HepG2 (cell line): ENCODE data around the gene IQCK. TPM values are rescaled to one million over a fixed set of nuclear protein-coding genes. Genes with fewer than 3 reads are reported as not detected.
A peak's percentile ranks its signal among the peaks of the same experiment; 100 is the strongest.

Source experiments
- ATM ChIP-seq: fragments of 450-650 bp; IDR thresholded peaks from 2 replicates; pipeline ENCODE4 v1.7.1; 2017; ENCODE audit warnings: mild to moderate bottlenecking, borderline replicate concordance
- BRCA1 ChIP-seq: sonication (generic); formaldehyde crosslinking; IDR thresholded peaks from 2 replicates; pipeline ENCODE4 v1.4.0; 2020; ENCODE audit warnings: missing genetic modification reagents
- BRD4 ChIP-seq: sonication (generic); formaldehyde crosslinking; IDR thresholded peaks from 2 replicates; pipeline ENCODE4 v1.4.0; 2020; ENCODE audit warnings: missing genetic modification reagents
- FOXA1 ChIP-seq, 2 experiments: fragments of 450-650 bp in 1 of 2; sonication (generic) in 1 of 2; formaldehyde crosslinking in 1 of 2; IDR thresholded peaks; 2 replicates each; pipeline versions ENCODE4 v1.4.0 to v1.6.1; 2016 to 2020; ENCODE audit warnings: missing genetic modification reagents in 1 of 2
- FOXJ3 ChIP-seq: sonication (generic); formaldehyde crosslinking; IDR thresholded peaks from 2 replicates; pipeline ENCODE4 v1.4.0; 2020; ENCODE audit warnings: missing genetic modification reagents, mild to moderate bottlenecking, borderline replicate concordance
- HOXA5 ChIP-seq: sonication (generic); formaldehyde crosslinking; IDR thresholded peaks from 2 replicates; pipeline ENCODE4 v1.4.0; 2020; ENCODE audit warnings: missing genetic modification reagents
- NCOR1 ChIP-seq: fragments of 200-600 bp; sonication (generic); IDR thresholded peaks from 2 replicates; pipeline ENCODE4 v1.7.0; 2017; ENCODE audit warnings: antibody characterized with exemption, low read length, borderline replicate concordance
- SALL1 ChIP-seq: sonication (generic); formaldehyde crosslinking; IDR thresholded peaks from 2 replicates; pipeline ENCODE4 v1.8.0; 2022; ENCODE audit warnings: mild to moderate bottlenecking, missing genetic modification reagents
- SIX4 ChIP-seq: sonication (generic); formaldehyde crosslinking; IDR thresholded peaks from 2 replicates; pipeline ENCODE4 v1.4.0; 2020; ENCODE audit warnings: missing genetic modification reagents
- SMC3 ChIP-seq: IDR thresholded peaks from 2 replicates; pipeline ENCODE4 v1.6.1; 2011; ENCODE audit warnings: low read length, improper control_type of control experiment
- SRSF4 ChIP-seq: fragments of 200-400 bp; formaldehyde crosslinking; IDR thresholded peaks from one replicate; pipeline ENCODE4 v1.6.1; 2018; ENCODE audit warnings: mild to moderate bottlenecking, low read depth, low read length, moderate library complexity; ENCODE audit not compliant: poor library complexity, severe bottlenecking
- SRY ChIP-seq: sonication (generic); formaldehyde crosslinking; IDR thresholded peaks from 2 replicates; pipeline ENCODE4 v1.8.0; 2022; ENCODE audit warnings: mild to moderate bottlenecking, missing genetic modification reagents
- ZBTB38 ChIP-seq: sonication (generic); formaldehyde crosslinking; IDR thresholded peaks from 2 replicates; pipeline ENCODE4 v1.5.1; 2020; ENCODE audit warnings: mild to moderate bottlenecking, missing genetic modification reagents
- ZKSCAN1 ChIP-seq: fragments of 150-350 bp; IDR thresholded peaks from 2 replicates; pipeline ENCODE4 v1.6.1; 2014; ENCODE audit warnings: low read length
- ZMAT5 ChIP-seq: sonication (generic); formaldehyde crosslinking; IDR thresholded peaks from 2 replicates; pipeline ENCODE4 v1.5.0; 2020; ENCODE audit warnings: mild to moderate bottlenecking, low read depth, missing genetic modification reagents, borderline replicate concordance
- ZNF232 ChIP-seq: sonication (generic); formaldehyde crosslinking; IDR thresholded peaks from 2 replicates; pipeline ENCODE4 v1.4.0; 2020; ENCODE audit warnings: missing genetic modification reagents, borderline replicate concordance
- ZNF24 ChIP-seq: fragments of 450-650 bp; IDR thresholded peaks from 2 replicates; pipeline ENCODE4 v1.6.1; 2017; ENCODE audit warnings: antibody characterized with exemption, mild to moderate bottlenecking
- ZNF672 ChIP-seq: sonication (generic); formaldehyde crosslinking; IDR thresholded peaks from 2 replicates; pipeline ENCODE4 v1.8.1; 2022; ENCODE audit warnings: missing genetic modification reagents
- ZNF782 ChIP-seq: sonication (generic); formaldehyde crosslinking; IDR thresholded peaks from 2 replicates; pipeline ENCODE4 v1.4.0; 2020; ENCODE audit warnings: missing genetic modification reagents, mild to moderate bottlenecking, borderline replicate concordance
- polyA plus RNA-seq, 8 experiments: library from polyadenylated mRNA; depleted of rRNA in 3 of 8; stranded (reverse) in 7 of 8; unstranded in 1 of 8; fragments of >200 nt; fragmentation: Illumina TruSeq in 4 of 8; extraction: Trizol in 4 of 8; gene quantifications; 2 replicates each; pipeline versions ENCODE4 v1.2.1 to v1.2.3, GENCODE V29; 2011 to 2016; ENCODE audit warnings: low read depth in 4 of 8, missing spikeins in 1 of 8, mixed read lengths in 1 of 8; ENCODE audit not compliant: insufficient read depth in 1 of 8
- total RNA-seq, 5 experiments: library from RNA; depleted of rRNA; stranded (reverse); fragments of >200 nt; fragmentation: Illumina TruSeq; extraction: Trizol; gene quantifications; 2 replicates each; pipeline ENCODE4 v1.2.3, GENCODE V29; 2016; ENCODE audit warnings: low read depth in 1 of 5
- TF ChIP-seq, protein P1 (sequence below): sonication (generic); formaldehyde crosslinking; IDR thresholded peaks from 2 replicates; pipeline ENCODE4 v1.4.0; 2020; ENCODE audit warnings: missing genetic modification reagents
- TF ChIP-seq, protein P2 (sequence below): sonication (generic); formaldehyde crosslinking; IDR thresholded peaks from 2 replicates; pipeline ENCODE4 v1.5.0; 2020; ENCODE audit warnings: mild to moderate bottlenecking, missing genetic modification reagents, borderline replicate concordance
- TF ChIP-seq, protein P3 (sequence below): sonication (generic); formaldehyde crosslinking; IDR thresholded peaks from 2 replicates; pipeline ENCODE4 v1.5.0; 2020; ENCODE audit warnings: mild to moderate bottlenecking, missing genetic modification reagents

The IQCK gene
- total and polyA plus RNA-seq, 2 of the 13 experiments (the other 11 are each of a cell fraction or from before 2014, with no cell fraction given), result 5.1 to 7.3 TPM

GRCh38 chr16:19717741-19718623, at the start of gene IQCK, which contains the start of gene KNOP1 (continued):
- TF ChIP-seq, protein P1, sequence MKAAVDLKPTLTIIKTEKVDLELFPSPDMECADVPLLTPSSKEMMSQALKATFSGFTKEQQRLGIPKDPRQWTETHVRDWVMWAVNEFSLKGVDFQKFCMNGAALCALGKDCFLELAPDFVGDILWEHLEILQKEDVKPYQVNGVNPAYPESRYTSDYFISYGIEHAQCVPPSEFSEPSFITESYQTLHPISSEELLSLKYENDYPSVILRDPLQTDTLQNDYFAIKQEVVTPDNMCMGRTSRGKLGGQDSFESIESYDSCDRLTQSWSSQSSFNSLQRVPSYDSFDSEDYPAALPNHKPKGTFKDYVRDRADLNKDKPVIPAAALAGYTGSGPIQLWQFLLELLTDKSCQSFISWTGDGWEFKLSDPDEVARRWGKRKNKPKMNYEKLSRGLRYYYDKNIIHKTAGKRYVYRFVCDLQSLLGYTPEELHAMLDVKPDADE (CRISPR knock-in tag), result no peak
- TF ChIP-seq ZNF24 (no peak), ZKSCAN1 (no peak), ZMAT5 (CRISPR knock-in tag) (no peak), BRD4 (CRISPR knock-in tag) (peak; percentile 78; the same call in 1 of the 2 replicates), SRSF4 (no peak), ZBTB38 (peak; percentile 89), FOXJ3 (CRISPR knock-in tag) (peak; percentile 57; the same call in 1 of the 2 replicates), SALL1 (peak; percentile 90), NCOR1 (peak; percentile 20; the same call in 1 of the 2 replicates), SMC3 (no peak), ZNF232 (peak; percentile 93), SRY (CRISPR knock-in tag) (peak; percentile 74; the same call in 1 of the 2 replicates), SIX4 (CRISPR knock-in tag) (peak; percentile 34; the same call in 1 of the 2 replicates), ATM (no peak), HOXA5 (peak; percentile 85), BRCA1 (peak; percentile 24; the same call in 1 of the 2 replicates), ZNF672 (CRISPR knock-in tag) (no peak), FOXA1 (IDR thresholded peaks at IDR 0.05) (no peak), FOXA1 (CRISPR knock-in tag; IDR thresholded peaks at IDR 0.05) (peak; percentile 34; the same call in 1 of the 2 replicates), ZNF782 (peak; percentile 99)
- TF ChIP-seq, protein P2, sequence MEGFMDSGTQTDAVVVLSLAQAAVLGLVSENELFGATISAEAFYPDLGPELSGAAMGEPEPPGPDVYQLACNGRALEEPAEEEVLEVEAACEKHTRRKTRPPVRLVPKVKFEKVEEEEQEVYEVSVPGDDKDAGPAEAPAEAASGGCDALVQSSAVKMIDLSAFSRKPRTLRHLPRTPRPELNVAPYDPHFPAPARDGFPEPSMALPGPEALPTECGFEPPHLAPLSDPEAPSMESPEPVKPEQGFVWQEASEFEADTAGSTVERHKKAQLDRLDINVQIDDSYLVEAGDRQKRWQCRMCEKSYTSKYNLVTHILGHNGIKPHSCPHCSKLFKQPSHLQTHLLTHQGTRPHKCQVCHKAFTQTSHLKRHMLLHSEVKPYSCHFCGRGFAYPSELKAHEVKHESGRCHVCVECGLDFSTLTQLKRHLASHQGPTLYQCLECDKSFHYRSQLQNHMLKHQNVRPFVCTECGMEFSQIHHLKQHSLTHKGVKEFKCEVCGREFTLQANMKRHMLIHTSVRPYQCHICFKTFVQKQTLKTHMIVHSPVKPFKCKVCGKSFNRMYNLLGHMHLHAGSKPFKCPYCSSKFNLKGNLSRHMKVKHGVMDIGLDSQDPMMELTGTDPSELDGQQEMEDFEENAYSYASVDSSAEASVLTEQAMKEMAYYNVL (CRISPR knock-in tag), result peak; percentile 73
- TF ChIP-seq, protein P3, sequence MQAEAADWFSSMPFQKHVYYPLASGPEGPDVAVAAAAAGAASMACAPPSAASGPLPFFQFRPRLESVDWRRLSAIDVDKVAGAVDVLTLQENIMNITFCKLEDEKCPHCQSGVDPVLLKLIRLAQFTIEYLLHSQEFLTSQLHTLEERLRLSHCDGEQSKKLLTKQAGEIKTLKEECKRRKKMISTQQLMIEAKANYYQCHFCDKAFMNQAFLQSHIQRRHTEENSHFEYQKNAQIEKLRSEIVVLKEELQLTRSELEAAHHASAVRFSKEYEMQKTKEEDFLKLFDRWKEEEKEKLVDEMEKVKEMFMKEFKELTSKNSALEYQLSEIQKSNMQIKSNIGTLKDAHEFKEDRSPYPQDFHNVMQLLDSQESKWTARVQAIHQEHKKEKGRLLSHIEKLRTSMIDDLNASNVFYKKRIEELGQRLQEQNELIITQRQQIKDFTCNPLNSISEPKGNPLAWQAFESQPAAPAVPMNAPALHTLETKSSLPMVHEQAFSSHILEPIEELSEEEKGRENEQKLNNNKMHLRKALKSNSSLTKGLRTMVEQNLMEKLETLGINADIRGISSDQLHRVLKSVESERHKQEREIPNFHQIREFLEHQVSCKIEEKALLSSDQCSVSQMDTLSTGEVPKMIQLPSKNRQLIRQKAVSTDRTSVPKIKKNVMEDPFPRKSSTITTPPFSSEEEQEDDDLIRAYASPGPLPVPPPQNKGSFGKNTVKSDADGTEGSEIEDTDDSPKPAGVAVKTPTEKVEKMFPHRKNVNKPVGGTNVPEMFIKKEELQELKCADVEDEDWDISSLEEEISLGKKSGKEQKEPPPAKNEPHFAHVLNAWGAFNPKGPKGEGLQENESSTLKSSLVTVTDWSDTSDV (CRISPR knock-in tag), result peak; percentile 67; the same call in 1 of the 2 replicates
